HUES6 (cell line): Measurements from ENCODE around the gene PTMA.
"Not testable (repeated sequence)": the region's sequence is repeated elsewhere in the genome, so short reads cannot be mapped to it uniquely, and the experiment has no call there.

ENCODE experiments used
- H3K27ac ChIP-seq: 2 replicates; pipeline ENCODE4 v1.7.0; 2013; ENCODE audit warnings: low read depth, mild to moderate bottlenecking, low read length, inconsistent platforms
- H3K27me3 ChIP-seq: 2 replicates; pipeline ENCODE4 v1.6.1; 2013; ENCODE audit warnings: low read length; ENCODE audit not compliant: control insufficient read depth, insufficient read depth
- H3K36me3 ChIP-seq: 2 replicates; pipeline ENCODE4 v1.6.1; 2013; ENCODE audit warnings: low read length; ENCODE audit not compliant: control insufficient read depth, insufficient read depth
- H3K4me1 ChIP-seq: 2 replicates; pipeline ENCODE4 v1.6.1; 2013; ENCODE audit warnings: low read length; ENCODE audit not compliant: control insufficient read depth, insufficient read depth
- H3K4me3 ChIP-seq: 2 replicates; pipeline ENCODE4 v1.5.1; 2013; ENCODE audit warnings: low read depth, low read length
- H3K9ac ChIP-seq: one replicate; pipeline ENCODE4 v1.6.1; 2013; ENCODE audit warnings: mild to moderate bottlenecking, low read length
- H3K9me3 ChIP-seq: 2 replicates; pipeline ENCODE4 v1.6.1; 2013; ENCODE audit warnings: low read depth, low read length; ENCODE audit not compliant: control insufficient read depth, insufficient read depth

Gene PTMA

DNA sequence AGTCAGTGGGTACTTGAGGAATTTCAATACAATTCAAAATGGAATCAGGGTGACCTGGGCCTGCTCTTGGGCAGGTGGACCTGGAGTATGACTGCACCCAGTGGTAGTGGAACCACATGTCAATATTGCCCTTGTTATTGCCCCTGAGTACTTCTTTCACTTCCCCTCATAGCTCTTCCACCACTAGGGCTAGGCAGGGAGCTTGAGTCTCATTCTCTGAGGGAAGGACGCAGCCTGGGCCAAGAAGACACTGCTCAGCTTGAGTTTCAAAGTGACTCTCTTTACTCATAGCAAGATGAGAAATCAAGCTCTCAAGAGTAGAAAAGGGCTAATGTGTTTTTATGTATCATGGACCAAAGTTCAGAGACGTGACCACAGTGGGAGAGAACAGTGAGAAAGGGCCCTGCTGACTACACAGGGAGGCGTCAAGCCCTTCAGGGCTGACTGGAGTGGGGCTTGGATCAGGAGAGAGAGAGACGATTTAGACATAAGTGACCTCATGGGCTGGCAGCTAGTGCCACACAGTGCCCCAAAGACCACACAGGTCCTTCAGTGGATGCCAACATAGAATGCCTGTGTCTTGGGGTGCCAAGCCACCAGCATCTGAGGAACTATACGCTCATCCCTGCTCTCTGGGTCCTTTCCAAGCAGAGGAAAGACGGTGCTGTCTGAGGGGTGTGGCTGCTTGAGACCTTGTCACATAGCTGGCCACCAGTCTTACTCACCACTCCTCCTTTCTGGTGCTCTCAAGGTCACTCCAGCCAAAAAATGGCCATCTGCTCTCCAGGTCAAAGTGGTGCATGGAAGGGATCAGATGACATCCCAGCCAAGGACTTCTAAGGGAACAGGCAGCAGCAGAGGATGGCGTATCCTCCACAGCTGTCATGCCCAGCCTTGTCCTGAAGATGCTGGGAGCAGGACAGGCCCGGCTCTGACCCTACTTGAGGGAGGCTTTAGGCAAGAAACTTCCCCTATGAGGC, 13.0 kb downstream of the PTMA start:
- H3K27ac ChIP-seq: no peak overlapping the region

DNA sequence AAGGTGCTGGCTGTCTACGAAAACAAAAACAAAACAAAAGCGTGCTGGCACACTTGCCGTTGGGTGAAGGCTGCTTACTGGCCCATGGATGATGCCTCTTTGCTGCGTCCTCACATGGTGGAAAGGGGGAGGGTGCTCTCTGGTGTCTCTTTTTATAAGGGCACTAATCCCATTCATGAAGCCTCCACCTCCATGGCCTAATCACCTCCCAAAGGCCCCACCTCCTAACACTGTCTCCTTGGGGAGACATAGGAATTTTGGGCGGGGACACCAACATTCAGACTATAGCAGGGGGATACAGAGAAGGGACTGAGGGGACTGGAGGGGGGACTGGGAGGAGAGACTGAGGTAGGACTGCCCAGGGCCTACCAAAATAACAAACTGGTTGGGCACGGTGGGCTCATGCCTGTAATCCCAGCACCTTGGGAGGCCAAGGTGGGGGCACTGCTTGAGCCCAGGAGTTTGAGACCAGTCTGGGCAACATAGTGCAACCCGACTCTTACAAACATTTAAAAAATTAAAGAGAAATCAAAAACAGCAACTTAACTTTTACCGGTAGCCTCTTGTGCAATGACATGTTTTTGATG, 14.5 kb downstream of the PTMA start:
- no peak overlapping the region for H3K9ac ChIP-seq
- H3K27me3 ChIP-seq: no peaks in the 10 kb centered on the region
- H3K27ac ChIP-seq: no peak overlapping the region
- H3K9me3 ChIP-seq: no peaks in the 10 kb centered on the region
- H3K4me3 ChIP-seq: no peak overlapping the region
- H3K36me3 ChIP-seq: no peaks in the 10 kb centered on the region
- peaks cover 3% of the 10 kb centered on the region; the same call in 1 of the 2 replicates for H3K4me1 ChIP-seq

More for the DNA sequence above, 13.0 kb downstream of the PTMA start:
- Histone ChIP-seq H3K27me3 (no peaks in the 10 kb centered on the region), H3K36me3 (no peaks in the 10 kb centered on the region), H3K9me3 (no peaks in the 10 kb centered on the region), H3K4me3 (no peak overlapping the region), H3K4me1 (peaks cover 13% of the 10 kb centered on the region; the same call in 1 of the 2 replicates), H3K9ac (no peak overlapping the region)

DNA sequence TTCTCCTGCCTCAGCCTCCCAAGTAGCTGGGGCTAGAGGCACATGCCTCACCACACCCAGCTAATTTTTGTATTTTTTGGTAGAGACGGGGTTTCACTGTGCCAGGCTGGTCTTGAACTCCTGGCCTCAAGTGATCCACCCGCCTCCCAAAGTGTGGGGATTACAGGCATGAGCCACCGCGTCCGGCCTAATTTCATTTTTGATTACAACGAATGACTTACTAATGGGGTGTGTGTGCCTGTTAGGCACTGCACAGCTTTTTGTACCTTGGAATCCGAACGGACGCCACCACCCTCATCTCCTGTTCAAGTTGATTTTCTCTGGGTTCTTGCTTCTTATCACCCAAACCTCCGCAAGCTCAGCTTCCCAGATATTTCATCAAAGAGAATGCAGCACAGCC, 17.2 kb downstream of the PTMA start:
- Histone ChIP-seq H3K9ac (no peak overlapping the region), H3K27me3 (no peaks in the 10 kb centered on the region), H3K4me3 (no peak overlapping the region), H3K36me3 (no peaks in the 10 kb centered on the region), H3K27ac (no peak overlapping the region), H3K4me1 (no peaks in the 10 kb centered on the region), H3K9me3 (no peaks in the 10 kb centered on the region)

DNA sequence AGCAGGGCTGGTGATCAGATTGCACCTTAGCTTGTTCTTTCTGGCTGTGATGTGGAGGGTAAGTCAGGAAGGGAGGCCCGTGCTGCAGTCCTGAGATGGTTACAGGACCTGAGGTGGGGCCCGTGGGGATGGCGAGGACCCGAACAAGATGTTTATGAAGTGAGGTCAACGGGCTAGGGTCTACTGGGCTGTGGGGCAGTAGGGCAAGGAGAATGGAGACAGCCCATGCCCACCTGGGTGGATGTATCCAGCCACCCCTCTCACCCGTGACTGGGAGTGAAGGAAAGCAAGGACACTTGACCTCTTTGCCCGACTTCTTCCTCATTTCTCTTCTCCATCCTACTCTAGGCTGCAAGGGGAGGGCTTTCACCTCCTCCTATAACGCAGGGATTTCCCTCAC, 18.0 kb downstream of the PTMA start:
- Histone ChIP-seq H3K4me3 (no peak overlapping the region), H3K27ac (no peak overlapping the region), H3K27me3 (no peaks in the 10 kb centered on the region), H3K4me1 (no peaks in the 10 kb centered on the region), H3K9ac (no peak overlapping the region), H3K9me3 (no peaks in the 10 kb centered on the region), H3K36me3 (no peaks in the 10 kb centered on the region)

DNA sequence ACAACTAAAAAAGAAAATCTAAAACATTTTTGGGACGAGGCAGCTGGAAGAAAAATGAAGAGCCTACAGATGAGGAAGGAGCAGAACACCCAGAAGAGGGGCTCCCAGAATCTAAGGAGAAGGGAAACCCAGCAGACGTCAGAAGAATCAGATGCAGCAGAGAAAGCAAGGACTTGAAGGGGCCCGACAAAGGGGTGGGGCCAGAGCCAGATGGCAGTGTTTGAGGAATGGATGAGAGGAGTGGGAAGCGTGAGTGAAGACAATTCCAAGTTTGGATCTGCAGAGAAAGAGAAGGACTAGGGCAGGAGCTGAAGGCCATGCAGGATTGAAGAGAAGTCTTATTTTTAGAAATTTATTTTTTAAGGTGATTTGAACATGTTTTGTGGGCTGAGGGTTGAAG, 19.3 kb downstream of the PTMA start:
- Histone ChIP-seq H3K36me3 (peaks cover 4% of the 10 kb centered on the region; the same call in 1 of the 2 replicates), H3K27me3 (no peaks in the 10 kb centered on the region), H3K4me3 (no peak overlapping the region), H3K9ac (no peak overlapping the region), H3K27ac (no peak overlapping the region), H3K4me1 (no peaks in the 10 kb centered on the region), H3K9me3 (no peaks in the 10 kb centered on the region)

DNA sequence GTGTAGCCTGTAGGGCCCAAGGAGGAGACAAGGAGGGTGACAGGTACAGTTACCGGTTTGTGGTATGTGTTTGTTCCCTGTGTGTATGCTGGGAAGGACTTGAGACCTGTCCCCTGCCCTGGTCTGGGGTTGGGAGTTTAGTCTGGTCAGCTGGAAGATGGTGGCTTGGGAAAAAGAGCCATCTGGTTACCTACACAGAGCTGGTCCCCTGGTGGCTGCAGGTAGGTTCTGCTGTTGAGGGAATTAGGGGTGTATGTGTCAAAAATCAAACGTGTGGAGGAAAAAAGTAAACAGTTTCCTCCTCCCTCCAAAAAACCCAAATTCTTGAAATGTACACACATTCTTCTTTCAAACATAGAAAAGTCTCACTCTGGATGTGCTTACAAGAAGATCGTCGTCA, 24.3 kb downstream of the PTMA start:
- Histone ChIP-seq H3K9me3 (no peaks in the 10 kb centered on the region), H3K4me1 (no peaks in the 10 kb centered on the region), H3K4me3 (no peak overlapping the region), H3K36me3 (peaks cover 11% of the 10 kb centered on the region), H3K9ac (no peak overlapping the region), H3K27me3 (no peaks in the 10 kb centered on the region), H3K27ac (no peak overlapping the region)

DNA sequence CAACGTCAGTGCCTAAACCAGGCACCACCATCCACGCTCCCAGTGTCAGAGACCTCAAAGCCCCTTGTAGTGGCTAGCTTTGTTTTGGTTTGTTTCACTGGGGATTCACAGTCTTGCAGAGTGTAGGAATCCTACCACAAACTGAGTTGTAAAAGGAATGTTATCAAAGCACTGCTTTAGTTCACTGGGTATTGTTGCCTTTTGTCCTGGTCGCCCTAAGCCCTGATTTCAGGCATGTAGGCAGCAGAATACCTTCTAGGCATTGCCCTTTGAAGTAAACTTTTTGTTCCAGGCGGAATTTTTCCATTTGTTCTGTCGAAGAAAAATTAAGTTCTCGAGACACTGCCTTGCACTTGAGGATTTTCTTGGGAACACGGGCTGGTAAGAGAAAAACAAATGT, 29.4 kb downstream of the PTMA start:
- Histone ChIP-seq H3K27me3 (no peaks in the 10 kb centered on the region), H3K27ac (no peak overlapping the region), H3K9me3 (no peaks in the 10 kb centered on the region), H3K9ac (no peak overlapping the region), H3K36me3 (peaks cover 7% of the 10 kb centered on the region; the same call in 1 of the 2 replicates), H3K4me1 (no peaks in the 10 kb centered on the region), H3K4me3 (no peak overlapping the region)

DNA sequence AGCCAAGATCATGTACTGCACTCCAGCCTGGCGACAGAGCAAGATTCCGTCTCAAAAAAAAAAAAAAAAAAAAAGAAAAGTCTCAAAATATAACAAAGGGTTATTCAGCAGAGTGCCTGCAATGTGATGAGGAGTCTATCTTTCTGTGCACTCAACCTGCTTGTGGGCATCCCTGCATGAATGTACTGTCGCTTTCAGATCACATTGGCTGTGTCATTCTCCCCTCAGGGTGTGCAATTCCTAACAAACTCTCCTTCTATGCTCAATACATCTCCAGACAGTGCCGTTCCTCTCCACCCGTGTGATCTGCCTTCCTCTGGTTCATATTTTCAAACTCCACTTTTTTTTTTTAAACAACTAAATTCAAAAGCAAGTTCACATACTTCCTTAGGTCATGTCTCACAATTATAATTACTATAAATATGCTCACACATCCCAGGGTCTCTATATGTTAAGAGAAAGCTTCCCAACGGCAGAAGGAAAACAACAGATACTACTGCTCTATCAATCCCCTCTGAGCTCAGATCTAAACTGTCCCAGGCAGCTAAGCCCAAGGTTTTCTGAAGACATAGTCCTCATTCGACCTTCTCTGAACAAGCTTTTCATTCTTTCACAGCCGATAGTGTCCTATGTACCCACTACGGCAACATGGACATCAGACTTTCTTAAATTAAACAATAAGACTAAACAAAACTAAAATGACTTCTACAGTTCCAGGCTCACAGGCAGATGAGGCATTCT, 35.2 kb downstream of the PTMA start:
- Histone ChIP-seq H3K4me1 (peaks cover 10% of the 10 kb centered on the region; the same call in 1 of the 2 replicates), H3K36me3 (no peaks in the 10 kb centered on the region), H3K4me3 (no peak overlapping the region), H3K9ac (no peak overlapping the region), H3K27ac (no peak overlapping the region), H3K9me3 (no peaks in the 10 kb centered on the region), H3K27me3 (no peaks in the 10 kb centered on the region)

DNA sequence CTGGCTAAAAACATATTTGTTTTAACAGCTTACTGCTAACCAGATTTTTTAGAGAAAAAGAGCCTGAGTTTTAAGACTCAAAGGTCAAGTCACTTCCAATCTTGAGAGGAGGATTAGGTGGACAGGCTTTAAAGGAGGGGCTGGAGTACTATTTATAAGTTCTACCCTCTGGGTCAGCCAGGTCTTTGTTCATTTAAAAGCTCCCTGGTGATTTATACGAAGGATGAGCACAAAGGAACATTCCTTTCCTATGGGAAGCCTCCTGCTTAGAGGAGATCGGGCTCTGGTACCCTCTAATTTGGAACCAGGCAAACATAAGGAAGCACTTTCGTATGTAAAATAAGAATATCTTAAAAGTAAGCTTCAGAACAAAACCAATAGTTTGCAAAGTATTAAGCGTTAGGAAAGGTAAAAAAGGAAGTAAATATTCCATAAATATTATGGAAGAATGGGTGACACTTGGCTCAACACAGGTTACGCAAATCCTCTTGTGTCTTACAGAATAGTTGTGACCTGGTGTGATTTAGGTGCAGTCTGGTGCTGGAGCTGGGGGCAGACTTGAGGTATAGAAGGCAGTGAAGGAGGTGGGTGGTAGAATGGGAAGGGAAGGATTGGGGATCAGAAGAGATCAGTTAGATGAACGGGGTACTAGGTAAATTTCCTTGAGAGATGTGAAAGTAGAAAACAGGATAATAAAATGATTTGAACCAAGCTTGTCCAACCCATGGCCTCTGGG, 37.1 kb downstream of the PTMA start:
- no peaks in the 10 kb centered on the region for H3K9me3 ChIP-seq
- no peak overlapping the region for H3K27ac ChIP-seq
- H3K4me1 ChIP-seq: peaks cover 10% of the 10 kb centered on the region; the same call in 1 of the 2 replicates
- H3K36me3 ChIP-seq: no peaks in the 10 kb centered on the region
- no peaks in the 10 kb centered on the region for H3K27me3 ChIP-seq
- H3K9ac ChIP-seq: no peak overlapping the region
- no peak overlapping the region for H3K4me3 ChIP-seq

DNA sequence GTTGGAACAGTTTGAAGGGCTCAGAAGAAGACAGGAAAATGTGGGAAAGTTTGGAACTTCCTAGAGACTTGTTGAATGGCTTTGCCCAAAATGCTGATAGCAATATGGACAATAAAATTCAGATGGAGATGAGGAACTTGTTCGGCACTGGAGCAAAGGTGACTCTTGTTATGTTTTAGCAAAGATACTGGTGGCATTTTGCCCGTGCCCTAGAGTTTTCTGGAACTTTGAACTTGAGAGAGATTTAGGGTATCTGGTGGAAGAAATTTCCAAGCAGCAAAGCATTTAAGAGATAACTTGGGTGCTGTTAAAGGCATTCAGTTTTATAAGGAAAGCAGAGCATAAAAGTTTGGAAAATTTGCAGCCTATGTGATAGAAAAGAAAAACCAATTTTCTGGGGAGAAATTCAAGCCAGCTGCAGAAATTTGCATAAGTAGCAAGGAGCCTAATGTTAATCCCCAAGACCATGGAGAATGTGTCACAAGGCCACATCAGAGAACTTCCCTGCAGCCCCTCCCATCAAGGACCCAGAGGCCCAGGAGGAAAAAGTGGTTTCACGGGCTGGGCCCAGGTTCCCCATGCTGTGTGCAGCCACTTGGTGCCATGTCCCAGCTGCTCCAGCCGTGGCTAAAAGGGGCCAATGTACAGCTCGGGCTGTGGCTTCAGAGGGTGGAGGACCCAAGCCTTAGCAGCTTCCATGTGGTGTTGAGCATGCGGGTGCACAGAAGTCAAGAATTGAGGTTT, 40.0 kb downstream of the PTMA start:
- H3K9ac ChIP-seq, H3K27me3 ChIP-seq, H3K9me3 ChIP-seq, H3K4me3 ChIP-seq, H3K27ac ChIP-seq, H3K36me3 ChIP-seq: not testable (repeated sequence)
- H3K4me1 ChIP-seq: peaks cover 10% of the 10 kb centered on the region; the same call in 1 of the 2 replicates
